ENCODE measurements around the gene BAAT.
"Not testable (repeated sequence)": the region's sequence is repeated elsewhere in the genome, so short reads cannot be mapped to it uniquely, and the experiment has no call there.

The BAAT gene

GRCh38 chr9:101384873-101385536 lies at the start of gene BAAT:
Gene BAAT, minus strand, starts transcription at chr9:101385006. Its CDS starts 13,602 bp downstream, at chr9:101371404.
- DNase-seq; H3K4me1 Mint-ChIP-seq; H3K9me3 Mint-ChIP-seq; ATAC-seq (replicated peaks); H3K4me3 Mint-ChIP-seq; H3K27me3 Mint-ChIP-seq: not testable (repeated sequence)
- peak within 1 kb of the TSS; percentile 47 for H3K27ac Mint-ChIP-seq
- H3K36me3 Mint-ChIP-seq, result peaks cover 14 to 21% of the 10 kb centered on the region in 2 donors

GRCh38 chr9:101433229-101433628 lies 48.4 kb upstream of the BAAT start:
- Mint-ChIP-seq H3K36me3 (no peaks in the 10 kb centered on the region), H3K27ac (no peak overlapping the region), H3K27me3 (peaks cover 17 to 33% of the 10 kb centered on the region in 2 donors), H3K4me3 (no peak overlapping the region), H3K4me1 (peaks cover 0 to 4% of the 10 kb centered on the region in 2 donors), H3K9me3 (peaks cover 0 to 4% of the 10 kb centered on the region in 2 donors)
- DNase-seq (no peak), ATAC-seq (replicated peaks) (no peak)

GRCh38 chr9:101432740-101433139 lies 47.9 kb upstream of the BAAT start:
- Mint-ChIP-seq H3K27me3 (peaks cover 17 to 32% of the 10 kb centered on the region in 2 donors), H3K27ac (no peak overlapping the region), H3K4me3 (no peak overlapping the region), H3K36me3 (no peaks in the 10 kb centered on the region), H3K9me3 (peaks cover 0 to 4% of the 10 kb centered on the region in 2 donors), H3K4me1 (peaks cover 0 to 4% of the 10 kb centered on the region in 2 donors)
- no peak for ATAC-seq (replicated peaks)
- DNase-seq, result no peak

GRCh38 chr9:101432171-101432570 lies 47.4 kb upstream of the BAAT start:
- Mint-ChIP-seq H3K27me3 (peaks cover 13 to 26% of the 10 kb centered on the region in 2 donors), H3K36me3 (no peaks in the 10 kb centered on the region), H3K27ac (no peak overlapping the region), H3K4me1 (peaks cover 0 to 4% of the 10 kb centered on the region in 2 donors), H3K9me3 (peaks cover 0 to 4% of the 10 kb centered on the region in 2 donors), H3K4me3 (no peak overlapping the region)
- DNase-seq, result no peak
- no peak for ATAC-seq (replicated peaks)

GRCh38 chr9:101429736-101430135 lies 44.9 kb upstream of the BAAT start:
- Mint-ChIP-seq H3K4me1 (peaks cover 0 to 2% of the 10 kb centered on the region in 2 donors), H3K27me3 (peaks cover 6 to 17% of the 10 kb centered on the region in 2 donors), H3K27ac (no peak overlapping the region), H3K36me3 (no peaks in the 10 kb centered on the region), H3K9me3 (peaks cover 0 to 4% of the 10 kb centered on the region in 2 donors), H3K4me3 (no peak overlapping the region)
- no peak for ATAC-seq (replicated peaks)
- no peak for DNase-seq

- Mint-ChIP-seq H3K9me3 (peaks cover 0 to 4% of the 10 kb centered on the region in 2 donors), H3K27ac (no peak overlapping the region), H3K4me3 (no peak overlapping the region), H3K36me3 (no peaks in the 10 kb centered on the region), H3K4me1 (peaks cover 0 to 2% of the 10 kb centered on the region in 2 donors), H3K27me3 (peaks cover 6 to 17% of the 10 kb centered on the region in 2 donors)
- DNase-seq (no peak), ATAC-seq (replicated peaks) (no peak)
These were observed 44.1 kb upstream of the BAAT start for GRCh38 chr9:101428909-101429308.

- Mint-ChIP-seq H3K27me3 (peaks cover 6 to 17% of the 10 kb centered on the region in 2 donors), H3K36me3 (no peaks in the 10 kb centered on the region), H3K4me1 (peaks cover 0 to 2% of the 10 kb centered on the region in 2 donors), H3K9me3 (peaks cover 2 to 4% of the 10 kb centered on the region in 2 donors), H3K4me3 (no peak overlapping the region), H3K27ac (no peak overlapping the region)
- DNase-seq (no peak), ATAC-seq (replicated peaks) (peak in 1 of 2 donors; percentile 27)
These were observed 43.3 kb upstream of the BAAT start for GRCh38 chr9:101427957-101428655.

- no peak for ATAC-seq (replicated peaks)
- Mint-ChIP-seq H3K9me3 (peaks cover 2 to 4% of the 10 kb centered on the region in 2 donors), H3K27me3 (peaks cover 6 to 17% of the 10 kb centered on the region in 2 donors), H3K27ac (no peak overlapping the region), H3K36me3 (no peaks in the 10 kb centered on the region), H3K4me1 (peaks cover 0 to 2% of the 10 kb centered on the region in 2 donors), H3K4me3 (no peak overlapping the region)
- DNase-seq, result no peak
These were observed 42.6 kb upstream of the BAAT start for GRCh38 chr9:101427358-101427757.

- no peak overlapping the region for H3K4me3 Mint-ChIP-seq
- H3K4me1 Mint-ChIP-seq, result no peaks in the 10 kb centered on the region
- peaks cover 11% of the 10 kb centered on the region in 2 donors for H3K36me3 Mint-ChIP-seq
- H3K27me3 Mint-ChIP-seq, result no peaks in the 10 kb centered on the region
- H3K27ac Mint-ChIP-seq, result peak overlapping the region; percentile 15
- ATAC-seq (replicated peaks) (no peak), DNase-seq (no peak)
- H3K9me3 Mint-ChIP-seq, result peaks cover 11 to 12% of the 10 kb centered on the region in 2 donors
These were observed 36.9 kb upstream of the BAAT start for GRCh38 chr9:101421653-101422065.

- H3K4me1 Mint-ChIP-seq, result no peaks in the 10 kb centered on the region
- DNase-seq, result no peak
- no peak overlapping the region for H3K4me3 Mint-ChIP-seq
- no peak for ATAC-seq (replicated peaks)
- peaks cover 12 to 14% of the 10 kb centered on the region in 2 donors for H3K9me3 Mint-ChIP-seq
- H3K27me3 Mint-ChIP-seq, result no peaks in the 10 kb centered on the region
- no peak overlapping the region for H3K27ac Mint-ChIP-seq
- H3K36me3 Mint-ChIP-seq, result peaks cover 11 to 19% of the 10 kb centered on the region in 2 donors
These were observed 35.1 kb upstream of the BAAT start for GRCh38 chr9:101419863-101420262.

- Mint-ChIP-seq H3K4me1 (peaks cover 0 to 2% of the 10 kb centered on the region in 2 donors), H3K27ac (no peak overlapping the region), H3K27me3 (no peaks in the 10 kb centered on the region), H3K36me3 (peaks cover 15 to 26% of the 10 kb centered on the region in 2 donors), H3K9me3 (peaks cover 18 to 19% of the 10 kb centered on the region in 2 donors), H3K4me3 (no peak overlapping the region)
- DNase-seq (no peak), ATAC-seq (replicated peaks) (no peak)
These were observed 34.0 kb upstream of the BAAT start for GRCh38 chr9:101418518-101419430.

GRCh38 chr9:101417977-101418376 lies 33.2 kb upstream of the BAAT start:
- DNase-seq, result no peak
- Mint-ChIP-seq H3K4me3 (no peak overlapping the region), H3K9me3 (peaks cover 23 to 25% of the 10 kb centered on the region in 2 donors), H3K4me1 (peaks cover 0 to 2% of the 10 kb centered on the region in 2 donors), H3K27ac (no peak overlapping the region), H3K36me3 (peaks cover 22 to 34% of the 10 kb centered on the region in 2 donors), H3K27me3 (no peaks in the 10 kb centered on the region)
- ATAC-seq (replicated peaks), result no peak

GRCh38 chr9:101417389-101417788 lies 32.6 kb upstream of the BAAT start:
- Mint-ChIP-seq H3K27ac (no peak overlapping the region), H3K4me1 (peaks cover 0 to 2% of the 10 kb centered on the region in 2 donors), H3K36me3 (peaks cover 26 to 40% of the 10 kb centered on the region in 2 donors), H3K4me3 (no peak overlapping the region), H3K9me3 (peaks cover 25 to 26% of the 10 kb centered on the region in 2 donors), H3K27me3 (no peaks in the 10 kb centered on the region)
- ATAC-seq (replicated peaks) (no peak), DNase-seq (no peak)

- Mint-ChIP-seq H3K4me1 (peaks cover 0 to 2% of the 10 kb centered on the region in 2 donors), H3K36me3 (peaks cover 25 to 51% of the 10 kb centered on the region in 2 donors), H3K27me3 (no peaks in the 10 kb centered on the region), H3K4me3 (no peak overlapping the region), H3K9me3 (peaks cover 30 to 32% of the 10 kb centered on the region in 2 donors), H3K27ac (no peak overlapping the region)
- no peak for ATAC-seq (replicated peaks)
- no peak for DNase-seq
These were observed 30.8 kb upstream of the BAAT start for GRCh38 chr9:101415578-101415977.

Data from stimulated activated naive B cell treated with anti-CD40 and anti-IgM and Interleukin-4, amounts not matched to agents 10 μg/mL and 1 μg/mL and 100 μg/mL, for 72 hours (primary cell).